Upper lobe of right lung (tissue), 1 donor: ENCODE measurements around the gene BNC2. TPM values are rescaled to one million over a fixed set of nuclear protein-coding genes. Genes with fewer than 3 reads are reported as not detected.

Experiments used
- ATAC-seq: fragments of 200-7000 bp; cut with Tn5 transposase; one replicate; pipeline ENCODE4 v1.9.1; 2020; ENCODE audit warnings: mild to moderate bottlenecking, moderate library complexity
- DNase-seq: peaks from one replicate; pipeline ENCODE4 v3.0.0-alpha.2; 2020
- H3K27ac ChIP-seq: fragments of 200-600 bp; one replicate; pipeline ENCODE4 v1.8.0; 2022
- H3K27me3 ChIP-seq: fragments of 200-600 bp; one replicate; pipeline ENCODE4 v1.8.0; 2022; ENCODE audit warnings: mild to moderate bottlenecking
- H3K36me3 ChIP-seq: fragments of 200-600 bp; one replicate; pipeline ENCODE4 v1.8.0; 2022
- H3K4me1 ChIP-seq: fragments of 200-600 bp; one replicate; pipeline ENCODE4 v1.8.0; 2022
- H3K4me3 ChIP-seq: fragments of 200-600 bp; one replicate; pipeline ENCODE4 v1.8.0; 2022; ENCODE audit warnings: mild to moderate bottlenecking
- H3K9me3 ChIP-seq: fragments of 200-600 bp; one replicate; pipeline ENCODE4 v1.8.0; 2022
- CTCF ChIP-seq: fragments of 200-600 bp; IDR thresholded peaks from one replicate; pipeline ENCODE4 v1.8.0; 2022; ENCODE audit warnings: antibody characterized with exemption
- intact Hi-C: fragments of 100-400 bp; cut with DNase I; formaldehyde crosslinking; loops from one replicate; pipeline ENCODE4 v1.11.0; 2022
- total RNA-seq: library from RNA; stranded (reverse); fragmentation: NEBNext Ultra II Directional; extraction: Animal tissue kit (Norgen Biotek cat#: 25700); gene quantifications from one replicate; pipeline ENCODE4 v1.2.1, GENCODE V29; 2021
- donor health status: DM: no; HTN: yes; CAD: no; lungs with severe emphysema.

BNC2 gene
- total RNA-seq, 1 donor from 2014 or later: 18.1 TPM

DNA sequence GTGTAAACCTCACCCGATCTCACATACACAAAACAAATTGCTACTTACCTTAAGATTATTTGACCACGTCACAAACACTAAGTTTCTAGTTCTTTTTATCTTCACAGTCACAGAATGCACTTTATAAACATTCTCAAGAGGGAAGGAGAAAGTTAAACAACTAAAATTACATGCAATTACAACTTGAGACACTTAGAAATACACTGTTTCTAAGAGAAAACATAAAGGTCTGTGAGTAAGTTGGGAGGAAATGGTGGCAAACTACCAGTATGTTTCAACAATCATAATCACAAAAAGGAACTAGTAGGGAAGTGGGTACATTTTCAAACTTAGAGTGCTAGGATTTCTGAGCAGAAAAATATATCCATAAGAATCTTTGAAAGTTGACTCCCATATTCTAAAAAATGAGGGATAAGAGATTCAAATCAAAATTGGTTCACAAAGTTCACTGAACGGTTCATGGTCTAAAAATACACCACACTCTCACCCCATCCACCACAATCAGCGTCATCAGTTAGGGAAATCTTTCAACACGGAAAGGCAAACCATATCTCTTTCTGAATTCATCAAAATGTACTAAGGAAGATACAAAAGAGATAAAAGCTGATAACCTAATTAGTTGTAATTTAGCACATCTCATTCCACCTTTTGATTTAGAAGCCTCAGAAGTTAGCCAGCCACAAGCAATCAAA, 182.6 kb downstream of the BNC2 start:
- ATAC-seq (no peak), DNase-seq (no peak)
- Histone ChIP-seq H3K27ac (no peak overlapping the region), H3K36me3 (no peaks in the 10 kb centered on the region), H3K4me3 (no peak overlapping the region), H3K4me1 (peaks cover 4% of the 10 kb centered on the region), H3K27me3 (no peaks in the 10 kb centered on the region), H3K9me3 (no peaks in the 10 kb centered on the region)
- intact Hi-C loops: no loop called here
- no peak for TF ChIP-seq CTCF

DNA sequence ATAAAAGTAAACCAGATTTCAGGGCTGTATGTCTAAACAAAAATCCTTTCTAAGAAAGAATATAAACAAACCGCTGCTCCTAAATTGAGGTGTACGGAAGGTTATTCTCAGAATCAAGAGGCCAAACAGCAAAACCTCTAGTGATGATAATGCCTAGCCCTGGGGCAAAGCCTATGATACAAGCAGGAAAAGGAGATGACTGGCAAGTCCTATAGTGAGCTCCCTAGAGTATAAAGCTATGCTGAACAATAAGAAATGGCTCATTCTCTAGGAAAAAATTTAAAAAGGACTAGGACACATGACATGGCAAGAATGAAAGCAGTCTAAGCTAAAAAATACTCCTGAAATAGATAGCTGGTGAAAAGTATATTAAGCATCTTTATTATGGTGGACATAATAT, 187.1 kb downstream of the BNC2 start:
- H3K4me3 ChIP-seq: no peak overlapping the region
- no peak for DNase-seq
- ATAC-seq: no peak
- H3K4me1 ChIP-seq: no peaks in the 10 kb centered on the region
- TF ChIP-seq CTCF: no peak
- H3K36me3 ChIP-seq: no peaks in the 10 kb centered on the region
- H3K27me3 ChIP-seq: no peaks in the 10 kb centered on the region
- intact Hi-C loops: no loop called here
- no peak overlapping the region for H3K27ac ChIP-seq
- no peaks in the 10 kb centered on the region for H3K9me3 ChIP-seq

DNA sequence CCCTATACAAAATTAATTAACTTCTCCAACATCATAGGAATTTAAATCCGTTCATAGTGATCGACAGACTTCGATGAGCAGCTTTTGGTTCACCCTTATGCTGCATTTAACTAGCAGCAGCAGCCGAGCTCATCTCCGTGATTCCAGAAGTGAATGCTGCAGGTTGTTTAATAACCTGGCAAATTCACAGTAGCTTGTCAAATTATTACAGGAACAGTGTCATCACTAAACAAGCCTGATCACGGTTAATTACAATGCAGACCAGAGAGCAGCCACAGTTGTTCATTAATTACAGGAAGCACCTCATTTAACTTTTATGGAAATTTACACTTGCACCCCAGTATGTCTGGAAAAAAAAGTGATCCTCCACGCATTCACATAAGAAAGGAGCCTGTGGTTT, 188.2 kb downstream of the BNC2 start:
- Histone ChIP-seq H3K27me3 (no peaks in the 10 kb centered on the region), H3K27ac (no peak overlapping the region), H3K4me3 (no peak overlapping the region), H3K4me1 (no peaks in the 10 kb centered on the region), H3K36me3 (no peaks in the 10 kb centered on the region), H3K9me3 (no peaks in the 10 kb centered on the region)
- no peak for TF ChIP-seq CTCF
- intact Hi-C loops: no loop called here
- no peak for DNase-seq
- ATAC-seq: no peak

GRCh38 chr9:16681652-16681987, 188.8 kb downstream of the BNC2 start:
- Histone ChIP-seq H3K27me3 (no peaks in the 10 kb centered on the region), H3K27ac (no peak overlapping the region), H3K4me1 (no peaks in the 10 kb centered on the region), H3K4me3 (no peak overlapping the region), H3K36me3 (no peaks in the 10 kb centered on the region), H3K9me3 (no peaks in the 10 kb centered on the region)
- TF ChIP-seq CTCF: no peak
- DNase-seq (no peak), ATAC-seq (no peak)
- intact Hi-C loops: no loop called here

DNA sequence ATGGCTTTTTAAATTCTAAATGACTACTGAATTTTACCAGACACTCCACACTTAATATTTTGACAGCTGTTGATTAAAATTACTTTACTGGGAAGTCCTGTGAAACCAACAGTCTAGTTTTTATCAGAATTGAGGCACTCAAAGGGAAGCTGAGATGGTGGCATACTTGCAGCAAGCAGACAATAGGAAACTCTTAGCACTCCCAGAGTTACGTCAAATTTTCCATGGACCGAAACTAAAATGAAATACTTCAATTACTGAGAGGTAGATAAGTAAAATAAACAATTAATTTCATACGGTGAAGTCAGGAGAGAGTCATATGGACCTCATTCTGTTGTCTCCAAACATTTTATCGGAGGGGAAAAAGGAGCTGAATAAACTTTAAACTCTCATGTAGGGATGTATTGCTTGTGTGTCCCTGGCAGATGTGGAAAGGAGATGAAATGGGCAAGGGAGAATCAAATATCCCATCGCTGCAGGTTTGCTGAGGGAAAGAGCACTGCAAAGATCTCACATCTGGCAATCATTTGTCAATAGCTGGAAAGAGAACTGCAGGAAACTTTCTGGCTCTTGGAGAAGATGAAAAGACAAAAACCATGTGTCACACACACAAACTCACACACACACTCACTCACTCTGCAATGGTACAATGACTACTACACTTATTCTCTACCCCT, 189.4 kb downstream of the BNC2 start:
- H3K27me3 ChIP-seq: no peaks in the 10 kb centered on the region
- no peaks in the 10 kb centered on the region for H3K4me1 ChIP-seq
- H3K36me3 ChIP-seq: no peaks in the 10 kb centered on the region
- TF ChIP-seq CTCF: no peak
- ATAC-seq: no peak
- no peak overlapping the region for H3K4me3 ChIP-seq
- intact Hi-C loops: no loop called here
- no peak for DNase-seq
- H3K9me3 ChIP-seq: no peaks in the 10 kb centered on the region
- H3K27ac ChIP-seq: no peak overlapping the region
